HG03521 (cell line): ENCODE measurements around the gene MCEMP1.

Experiments
- ATAC-seq: cut with Tn5 transposase; IDR thresholded peaks from one replicate; pipeline ENCODE4 v1.9.1; 2021; ENCODE audit warnings: mild to moderate bottlenecking, moderate library complexity; ENCODE audit not compliant: unreplicated experiment

The MCEMP1 gene

GRCh38 chr19:7722231-7722651 lies 45.4 kb downstream of the MCEMP1 start:
- ATAC-seq: no peak

GRCh38 chr19:7725791-7726190 lies 48.9 kb downstream of the MCEMP1 start:
- no peak for ATAC-seq

GRCh38 chr19:7729211-7729610 lies 52.3 kb downstream of the MCEMP1 start:
- no peak for ATAC-seq
